Measurements from ENCODE around the gene BACH2. TPM values are rescaled to one million over a fixed set of nuclear protein-coding genes. Genes with fewer than 3 reads are reported as not detected.

The BACH2 gene
- total and polyA plus RNA-seq, 2 of the 8 experiments (the other 6 are each of a cell fraction or from before 2014, with no cell fraction given), result 1.9 to 5.9 TPM

DNA sequence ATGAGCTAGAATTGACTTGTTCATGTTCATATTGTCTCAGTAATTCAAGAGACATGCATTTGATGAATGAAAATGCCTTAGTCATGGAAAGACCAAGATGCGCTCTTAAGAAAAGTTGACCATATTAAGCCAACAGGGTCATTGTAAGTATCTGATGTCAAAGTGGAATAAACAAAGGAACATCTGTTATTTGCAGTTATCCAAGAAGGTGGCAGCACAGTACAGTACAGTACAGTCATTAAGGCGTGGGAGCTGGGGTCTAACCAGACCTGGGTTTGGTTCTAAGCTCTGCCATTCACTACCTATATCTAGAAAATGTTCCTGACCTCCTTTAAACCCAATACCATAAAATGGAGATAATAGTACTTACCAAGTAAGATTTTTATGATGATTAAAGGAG is 178.1 kb downstream of the BACH2 start:
- Histone ChIP-seq H3K4me1 (replicated peaks in 1 of 4; ENCODE audit: control insufficient read depth in 3 of 4, insufficient read depth in 4 of 4, low read length in 3 of 4) (no peaks in the 10 kb centered on the region), H3K9ac (replicated peaks in 1 of 4; ENCODE audit: extremely low read depth in 1 of 4, low read depth in 3 of 4, low read length in 3 of 4) (no peak overlapping the region), H3K4me3 (ENCODE audit: extremely low read depth in 1 of 4, insufficient read depth in 2 of 4, low read depth in 3 of 4, low read length in 4 of 4) (no peak overlapping the region), H4K5ac (ENCODE audit: insufficient read length, low read depth, low read length) (no peak overlapping the region), H3K9me3 (ENCODE audit: insufficient read depth in 2 of 2, low read depth in 1 of 2, low read length in 1 of 2) (no peaks in the 10 kb centered on the region), H3K4ac (replicated peaks; ENCODE audit: insufficient read length, low read depth, low read length) (no peak overlapping the region), H2AK5ac (ENCODE audit: low read depth, low read length) (no peak overlapping the region), H3K79me1 (ENCODE audit: low read depth, low read length) (no peaks in the 10 kb centered on the region), H2BK20ac (ENCODE audit: low read length) (no peak overlapping the region), H2BK15ac (ENCODE audit: low read length) (no peak overlapping the region), H2BK12ac (ENCODE audit: low read depth, low read length) (no peak overlapping the region), H3K27me3 (replicated peaks in 1 of 4; ENCODE audit: control insufficient read depth in 3 of 4, extremely low read depth in 1 of 4, insufficient read depth in 3 of 4, low read length in 3 of 4) (no peaks in the 10 kb centered on the region), H3K56ac (replicated peaks; ENCODE audit: insufficient read length, low read depth, low read length) (no peak overlapping the region), H3K14ac (ENCODE audit: insufficient read length) (no peak overlapping the region), H3K27ac (ENCODE audit: low read depth, low read length) (no peak overlapping the region), H4K91ac (replicated peaks; ENCODE audit: insufficient read length, low read length) (no peak overlapping the region), H3K79me2 (ENCODE audit: control insufficient read depth in 1 of 2, insufficient read depth in 2 of 2, low read length in 2 of 2) (no peaks in the 10 kb centered on the region), H4K20me1 (replicated peaks in 1 of 2; ENCODE audit: control insufficient read depth in 1 of 2, insufficient read depth in 2 of 2, low read length in 2 of 2) (no peaks in the 10 kb centered on the region), H2AFZ (ENCODE audit: low read length) (no peak overlapping the region), H2BK120ac (replicated peaks; ENCODE audit: low read depth, low read length) (no peak overlapping the region), H3K23ac (ENCODE audit: insufficient read length) (no peak overlapping the region), H3K4me2 (ENCODE audit: insufficient read depth in 1 of 2, low read depth in 2 of 2, low read length in 2 of 2) (no peak overlapping the region), H4K8ac (ENCODE audit: extremely low read depth, insufficient read depth, low read length) (no peak overlapping the region), H3K18ac (ENCODE audit: extremely low read depth, low read length) (no peak overlapping the region), H3K23me2 (ENCODE audit: low read depth, low read length) (no peaks in the 10 kb centered on the region), H2BK5ac (ENCODE audit: low read depth, low read length) (no peak overlapping the region), H3K36me3 (ENCODE audit: control insufficient read depth in 2 of 4, insufficient read depth in 4 of 4, low read length in 3 of 4) (no peaks in the 10 kb centered on the region)
- CTCF ChIA-PET (ENCODE audit: partially characterized antibody), result interaction anchor here (0.6 to 3.2 kb wide), 4 partner anchors 9 to 171 kb away, joined by 3 to 9 read pairs (median 4); no protein-coding TSS in a partner anchor
- TF ChIP-seq HDAC6 (IDR thresholded peaks at IDR 0.05; ENCODE audit: low read depth, low read length), result no peak
- no peak for TF ChIP-seq BACH1 (IDR thresholded peaks at IDR 0.05; ENCODE audit: low read length)
- no peak for TF ChIP-seq TAF7 (optimal IDR thresholded peaks at IDR 0.05; ENCODE audit: borderline replicate concordance, low read depth, low read length)
- TF ChIP-seq BCL11A (IDR thresholded peaks at IDR 0.05; ENCODE audit: low read depth in 2 of 2, low read length in 2 of 2), result no peak
- no peak for TF ChIP-seq JUN (IDR thresholded peaks at IDR 0.05; ENCODE audit: low read depth, low read length)
- no peak for TF ChIP-seq ZNF274 (IDR thresholded peaks at IDR 0.05; ENCODE audit: borderline replicate concordance, extremely low read depth, low read length)
- TF ChIP-seq YY1 (IDR thresholded peaks at IDR 0.05; ENCODE audit: low read depth, low read length), result no peak
- TF ChIP-seq BRCA1 (IDR thresholded peaks at IDR 0.05; ENCODE audit: low read depth, low read length), result no peak
- TF ChIP-seq, protein P1, sequence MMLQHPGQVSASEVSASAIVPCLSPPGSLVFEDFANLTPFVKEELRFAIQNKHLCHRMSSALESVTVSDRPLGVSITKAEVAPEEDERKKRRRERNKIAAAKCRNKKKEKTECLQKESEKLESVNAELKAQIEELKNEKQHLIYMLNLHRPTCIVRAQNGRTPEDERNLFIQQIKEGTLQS (IDR thresholded peaks at IDR 0.05; ENCODE audit: insufficient read depth, low read depth, low read length), result no peak
- no peak for TF ChIP-seq TEAD4 (IDR thresholded peaks at IDR 0.05; ENCODE audit: low read depth, low read length)
- no peak for TF ChIP-seq KDM5A (IDR thresholded peaks at IDR 0.05; ENCODE audit: low read length)
- POLR2A ChIA-PET (ENCODE audit: partially characterized antibody), result interaction anchor here (1.1 kb wide), 1 partner anchor 13 kb away, joined by 3 read pairs; no protein-coding TSS in a partner anchor
- FAIRE-seq (no peak), DNase-seq (ENCODE audit: low read depth in 1 of 2, low spot score in 2 of 2) (no peak)
- WGBS, 2 experiments (ENCODE audit: extremely low coverage in 1 of 2, insufficient coverage in 1 of 2, insufficient read length in 1 of 2, insufficient replicate concordance in 2 of 2, low coverage in 1 of 2, low lambda C conversion rate in 2 of 2, missing lambda C conversion rate in 1 of 2), result 92% methylated on average over 2 of the region's 2 CpGs; no CpG with 5 or more reads in 1 of the 2 experiments
